ENCODE results near the gene DEPDC4.
"Not testable (repeated sequence)": the region's sequence is repeated elsewhere in the genome, so short reads cannot be mapped to it uniquely, and the experiment has no call there.

Gene DEPDC4

DNA sequence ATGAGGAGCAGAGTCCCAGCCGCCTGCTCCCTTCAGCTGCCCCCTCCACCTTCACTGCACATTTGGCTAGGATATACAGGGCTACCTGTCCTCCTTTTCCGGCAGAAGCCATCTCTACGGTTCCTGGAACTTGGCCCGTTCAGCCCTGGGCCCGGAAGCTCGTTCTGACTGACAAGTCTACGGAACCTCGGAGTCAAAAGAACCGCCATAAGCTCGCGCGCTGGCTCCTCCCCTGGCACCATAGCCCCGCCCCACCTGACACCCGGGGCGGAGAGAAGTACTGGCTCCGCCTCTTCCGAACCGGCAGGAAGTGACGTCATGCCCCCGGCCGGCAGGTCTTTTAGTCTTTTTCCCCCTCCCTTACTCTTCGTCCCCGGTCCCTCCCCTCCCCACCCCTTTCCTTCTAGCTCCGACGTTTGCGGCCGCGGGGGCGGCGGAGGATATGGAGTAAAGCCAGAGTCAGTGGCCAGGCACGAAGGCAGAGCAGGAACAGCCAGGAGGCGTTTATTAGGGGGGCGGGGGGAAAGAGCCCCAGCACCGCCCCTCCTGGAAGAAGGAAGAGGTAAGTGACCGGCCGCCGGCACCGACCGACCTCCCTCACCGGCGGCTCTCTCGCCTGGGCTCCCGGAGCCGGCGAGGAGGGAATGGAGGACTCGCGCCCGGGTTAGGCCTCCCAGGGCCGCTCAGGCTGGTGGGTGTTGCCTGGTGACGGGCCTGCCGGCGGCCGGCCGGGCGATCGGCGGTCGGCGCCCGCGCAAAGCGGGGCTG is at the start of gene DEPDC4, which contains the start of gene SCYL2:
DEPDC4 (minus strand) TSS at position 245 of the 768 bp plus-strand sequence; CDS start at position 242, 3 bp downstream.
SCYL2 (plus strand) TSS at position 343 of the 768 bp plus-strand sequence. CDS start 15,794 bp downstream, outside the sequence.
- DNase-seq = peak; percentile 76

GRCh38 chr12:100311317-100311716 is 44.4 kb upstream of the DEPDC4 start:
- no peak for DNase-seq

- DNase-seq = not testable (repeated sequence)
Observed at GRCh38 chr12:100308138-100308537, 41.3 kb upstream of the DEPDC4 start.

DNA sequence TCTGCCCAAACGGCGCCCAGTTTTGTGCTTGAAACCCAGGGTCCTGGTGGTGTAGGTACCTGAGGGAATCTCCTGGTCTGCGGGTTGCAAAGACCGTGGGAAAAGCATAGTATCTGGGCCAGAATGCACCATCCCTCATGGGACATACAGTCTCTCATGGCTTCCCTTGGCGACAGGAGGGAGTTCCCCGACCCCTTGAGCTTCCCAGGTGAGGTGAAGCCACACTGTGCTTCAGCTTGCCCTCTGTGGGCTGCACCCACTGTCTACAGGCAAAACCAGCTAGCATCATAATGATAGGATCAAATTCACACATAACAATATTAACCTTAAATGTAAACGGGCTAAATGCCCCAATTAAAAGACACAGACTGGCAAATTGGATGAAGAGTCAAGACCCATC is 37.5 kb upstream of the DEPDC4 start:
- DNase-seq = not testable (repeated sequence)

DNA sequence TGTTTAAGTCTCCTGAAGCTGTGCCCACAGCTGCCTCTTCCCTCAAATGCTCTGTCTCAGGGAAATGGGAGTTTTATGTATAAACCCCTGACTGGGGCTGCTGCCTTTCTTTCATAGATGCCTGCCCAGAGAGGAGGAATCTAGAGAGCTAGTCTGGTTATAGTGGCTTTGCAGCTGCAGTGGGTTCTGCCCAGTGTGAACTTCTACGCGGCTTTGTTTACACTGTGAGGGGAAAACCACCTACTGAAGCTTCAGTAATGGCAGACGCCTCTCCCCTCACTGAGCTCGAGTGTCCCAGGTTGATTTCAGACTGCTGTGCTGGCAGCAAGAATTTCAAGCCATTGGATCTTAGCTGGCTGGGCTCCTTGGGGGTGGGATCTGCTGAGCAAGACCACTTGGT is 37.0 kb upstream of the DEPDC4 start:
- DNase-seq = no peak

- no peak for DNase-seq
Observed at GRCh38 chr12:100302081-100302480, 35.2 kb upstream of the DEPDC4 start.

DNA sequence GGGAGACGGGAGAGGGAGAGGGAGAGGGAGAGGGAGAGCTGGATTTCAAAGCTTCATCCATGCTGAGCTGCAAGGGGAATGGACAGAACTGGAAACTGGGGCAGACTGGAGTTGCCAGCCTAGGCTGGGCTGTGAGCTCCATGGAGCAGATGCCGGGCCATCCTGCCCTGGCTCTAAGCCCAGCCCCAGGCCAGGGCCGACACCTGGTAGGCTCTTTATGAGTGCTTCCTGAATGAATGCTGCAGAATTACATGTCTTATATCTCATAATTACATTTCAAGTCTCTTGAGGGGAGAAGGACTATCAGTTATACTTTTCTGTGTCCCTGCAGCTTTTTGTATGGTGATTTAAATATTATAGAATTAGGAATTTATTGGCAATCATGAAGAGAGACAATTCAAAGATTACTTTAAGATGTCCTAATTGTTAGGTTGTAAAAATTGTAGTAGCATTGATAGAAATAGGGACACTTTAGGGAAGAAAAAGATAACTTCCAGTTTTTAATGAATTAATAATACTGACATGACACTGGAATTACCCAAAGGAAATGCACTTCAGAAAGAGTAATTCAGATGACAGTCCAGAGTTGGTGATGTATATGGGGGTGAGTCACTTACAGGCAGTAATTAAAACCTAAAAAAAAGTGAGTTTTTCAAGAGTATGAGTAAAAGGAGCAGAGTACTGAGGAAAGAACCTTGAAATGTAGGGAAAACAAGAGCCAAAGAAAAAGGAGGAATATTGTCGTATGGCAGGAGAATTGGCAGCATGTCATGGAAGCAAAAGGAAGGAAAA is 29.1 kb upstream of the DEPDC4 start:
- no peak for DNase-seq

GRCh38 chr12:100294366-100294765 is 27.5 kb upstream of the DEPDC4 start:
- not testable (repeated sequence) for DNase-seq

- DNase-seq = no peak
Observed at GRCh38 chr12:100293017-100293416, 26.1 kb upstream of the DEPDC4 start.

GRCh38 chr12:100290016-100290415 is 23.1 kb upstream of the DEPDC4 start:
- DNase-seq = no peak

DNA sequence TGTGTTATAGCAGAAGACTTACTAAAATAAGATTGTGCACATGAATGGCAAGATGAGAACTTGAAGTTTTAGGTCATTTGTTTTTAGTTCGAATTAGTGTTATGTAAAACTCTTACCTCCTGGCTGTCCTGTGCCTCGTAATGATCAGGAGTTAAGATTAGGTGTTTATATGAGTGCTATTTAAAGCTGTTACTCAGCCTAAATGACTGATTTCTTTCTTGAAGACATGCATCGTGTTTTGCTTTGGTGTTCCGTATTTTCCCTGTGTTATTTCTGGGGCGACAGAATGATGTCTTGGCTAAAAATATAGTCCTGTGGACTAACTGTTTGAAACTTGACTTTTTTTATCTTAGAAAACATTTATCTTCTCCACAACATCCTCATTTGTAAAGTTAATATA is 22.2 kb upstream of the DEPDC4 start:
- DNase-seq = no peak

DNA sequence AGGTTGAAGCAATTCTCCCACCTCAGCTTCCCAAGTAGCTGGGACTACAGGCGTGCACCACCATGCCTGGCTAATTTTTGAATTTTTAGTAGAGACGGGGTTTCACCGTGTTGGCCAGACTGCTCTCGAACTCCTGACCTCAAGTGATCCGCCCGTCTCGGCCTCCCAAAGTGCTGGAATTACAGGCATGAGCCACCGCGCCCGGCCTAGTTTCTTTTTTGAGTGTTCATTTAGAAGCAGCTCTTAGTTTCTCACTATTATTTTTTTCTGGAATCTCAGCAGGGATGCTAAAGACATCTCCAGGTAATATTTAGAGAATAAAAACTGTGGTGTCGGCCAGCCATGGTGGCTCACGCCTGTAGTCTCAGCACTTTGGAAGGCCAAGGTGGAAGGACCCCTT is 17.7 kb upstream of the DEPDC4 start:
- DNase-seq = not testable (repeated sequence)

DNA sequence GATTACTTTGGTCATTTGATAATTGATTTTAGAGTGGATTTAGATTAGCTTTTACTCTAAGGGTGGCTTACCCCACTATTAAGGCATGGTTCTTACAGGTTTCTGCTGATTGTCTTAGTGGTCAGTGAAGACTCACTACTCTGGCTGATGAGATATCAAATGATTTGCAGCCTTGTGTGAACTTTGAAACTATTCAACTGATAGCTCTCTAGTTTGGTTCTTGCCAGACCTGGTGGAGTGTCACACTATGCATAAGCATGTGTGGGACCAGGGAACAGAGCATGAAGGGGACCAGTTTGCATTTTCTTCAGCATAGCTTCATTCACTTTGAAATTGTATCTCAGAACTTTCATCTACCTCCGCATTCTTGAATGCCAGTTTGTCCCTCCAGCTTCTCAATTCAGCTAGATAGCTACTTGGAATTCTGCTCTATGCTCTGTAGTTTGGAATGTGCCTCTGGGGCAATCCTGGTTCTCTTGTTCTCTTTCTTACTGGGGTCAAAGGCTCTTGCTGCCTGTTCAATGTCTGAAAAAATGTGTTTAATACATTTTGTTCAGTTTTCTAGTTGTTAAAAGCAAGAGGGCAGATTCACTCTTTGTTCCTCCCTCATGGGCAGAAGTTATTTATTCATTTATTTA is 12.8 kb upstream of the DEPDC4 start:
- DNase-seq = no peak

DNA sequence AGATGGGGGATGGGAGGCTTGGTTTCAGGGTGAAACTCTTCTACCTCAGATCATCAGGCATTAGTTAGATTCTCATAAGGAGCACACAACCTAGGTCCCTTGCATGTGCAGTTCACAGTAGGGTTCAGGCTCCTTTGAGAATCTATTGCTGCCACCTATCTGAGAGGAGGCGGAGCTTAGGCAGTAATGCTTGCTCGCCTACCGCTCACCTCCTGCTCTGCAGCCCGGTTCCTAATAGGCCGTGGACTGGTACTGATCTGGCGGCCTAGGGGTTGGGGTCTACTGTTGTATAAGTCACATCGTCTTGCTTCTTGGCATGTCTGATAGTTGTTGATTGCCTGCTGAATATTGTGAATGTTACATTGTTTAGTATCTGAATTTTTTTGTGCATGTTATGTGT is 12.3 kb upstream of the DEPDC4 start:
- DNase-seq = no peak

- DNase-seq = no peak
Observed at GRCh38 chr12:100274291-100274690, 7.4 kb upstream of the DEPDC4 start.

DNA sequence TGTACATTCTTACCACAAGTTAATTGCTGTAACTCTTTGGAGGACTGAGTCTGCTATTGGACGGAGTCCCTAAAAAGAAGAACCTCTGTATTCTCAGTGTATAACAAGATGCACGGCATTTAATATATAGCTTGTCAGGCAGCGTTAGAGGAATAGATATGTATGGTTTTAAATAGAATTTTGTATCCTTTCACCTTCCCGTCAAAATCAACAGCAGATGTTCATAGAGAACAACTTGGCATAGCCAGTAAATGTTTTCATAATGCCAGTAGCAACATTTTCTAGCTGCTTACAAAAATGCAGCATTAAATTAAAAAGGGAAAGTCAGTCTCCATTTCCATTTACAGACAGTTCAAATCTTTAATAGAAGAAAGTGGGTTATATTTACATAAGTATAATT is 6.9 kb upstream of the DEPDC4 start:
- DNase-seq = no peak

GRCh38 chr12:100268835-100269564 is 2.1 kb upstream of the DEPDC4 start:
- no peak for DNase-seq

- no peak for DNase-seq
Observed at GRCh38 chr12:100267603-100268281, 863 bp upstream of the DEPDC4 start.

- DNase-seq = no peak
Observed at GRCh38 chr12:100266585-100266834, 369 bp downstream of the DEPDC4 start.

GRCh38 chr12:100265732-100266584 is 921 bp downstream of the DEPDC4 start:
- no peak for DNase-seq

DNA sequence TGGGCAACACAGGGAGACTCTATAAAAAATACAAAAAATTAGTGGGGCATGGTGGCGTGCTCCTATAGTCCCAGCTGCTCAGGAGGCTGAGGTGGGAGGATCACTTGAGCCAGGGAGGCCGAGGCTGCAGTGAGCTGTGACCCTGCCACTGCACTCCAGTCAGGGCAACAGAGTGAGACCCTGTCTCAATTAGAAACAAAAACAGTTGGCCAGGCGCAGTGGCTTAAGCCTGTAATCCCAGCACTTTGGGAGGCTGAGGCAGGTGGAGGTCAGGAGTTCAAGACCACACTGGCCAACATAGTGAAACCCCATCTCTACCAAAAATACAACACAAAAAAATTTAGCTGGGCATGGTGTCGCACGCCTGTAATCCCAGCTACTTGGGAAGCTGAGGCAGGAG is 1.8 kb downstream of the DEPDC4 start:
- DNase-seq = not testable (repeated sequence)

DNA sequence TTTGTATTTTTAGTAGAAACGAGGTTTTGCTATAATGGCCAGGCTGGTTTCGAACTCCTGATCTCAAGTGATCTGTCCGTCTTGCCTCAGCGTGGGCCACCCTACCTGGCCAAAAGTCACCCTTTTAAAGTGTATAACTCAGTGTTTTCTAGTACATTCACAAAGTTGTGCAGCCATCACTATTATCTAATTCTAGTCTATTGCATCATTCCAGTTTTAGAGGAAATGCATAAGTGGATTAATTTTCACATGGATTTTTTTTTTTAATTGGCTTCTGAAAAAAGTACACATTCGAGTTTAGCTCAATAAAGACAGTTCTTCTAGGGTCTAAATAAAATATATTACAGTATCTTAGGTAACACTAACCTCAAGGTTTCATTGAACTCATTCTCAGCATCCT is 3.7 kb downstream of the DEPDC4 start:
- DNase-seq = no peak
